WTC11 (cell line): Measurements from ENCODE around the gene PDPK1. TPM values are rescaled to one million over a fixed set of nuclear protein-coding genes. Genes with fewer than 3 reads are reported as not detected.

ENCODE experiments used
- ATAC-seq: fragments of 200-7000 bp; cut with Tn5 transposase; 2 replicates; pipeline ENCODE4 v1.10.0; 2021; ENCODE audit warnings: mild to moderate bottlenecking, moderate library complexity
- CTCF ChIA-PET: fragments of 300-600 bp; sonication (Branson Sonifier 250); formaldehyde crosslinking; loops from one replicate; lab custom pipeline; 2021; ENCODE audit warnings: antibody characterized with exemption; lab: Charles Lee
- POLR2A ChIA-PET: fragments of 350-600 bp; sonication (Branson Sonifier 250); formaldehyde crosslinking; loops from one replicate; lab custom pipeline; 2021; ENCODE audit warnings: antibody characterized with exemption; lab: Charles Lee
- DNase-seq: peaks from one replicate; pipeline ENCODE4 v3.0.0; 2021; ENCODE audit warnings: low spot score
- H3K27ac Mint-ChIP-seq: 2 replicates; pipeline ENCODE4 v1.8.0; 2021; ENCODE audit warnings: mixed read lengths
- H3K27me3 Mint-ChIP-seq: 2 replicates; pipeline ENCODE4 v1.8.0; 2021; ENCODE audit warnings: low read depth, mild to moderate bottlenecking, moderate library complexity, mixed read lengths
- H3K36me3 Mint-ChIP-seq: 2 replicates; pipeline ENCODE4 v1.8.0; 2021; ENCODE audit warnings: mixed read lengths
- H3K4me1 Mint-ChIP-seq: 2 replicates; pipeline ENCODE4 v1.8.0; 2022; ENCODE audit warnings: mixed read lengths
- H3K4me3 Mint-ChIP-seq: 2 replicates; pipeline ENCODE4 v1.8.0; 2021; ENCODE audit warnings: mild to moderate bottlenecking, moderate library complexity, mixed read lengths
- H3K9me3 Mint-ChIP-seq: 2 replicates; pipeline ENCODE4 v1.8.0; 2021; ENCODE audit warnings: mixed read lengths
- ATF2 ChIP-seq: sonication (generic); formaldehyde crosslinking; IDR thresholded peaks from 2 replicates; pipeline ENCODE4 v1.8.1; 2022; ENCODE audit warnings: low read depth, missing genetic modification reagents, borderline replicate concordance
- CBFB ChIP-seq: sonication (generic); formaldehyde crosslinking; IDR thresholded peaks from 2 replicates; pipeline ENCODE4 v1.8.1; 2022; ENCODE audit warnings: mild to moderate bottlenecking, low read depth, missing genetic modification reagents
- E2F5 ChIP-seq: sonication (generic); formaldehyde crosslinking; IDR thresholded peaks from 2 replicates; pipeline ENCODE4 v1.8.1; 2022; ENCODE audit warnings: mild to moderate bottlenecking, moderate library complexity, missing genetic modification reagents
- NR3C1 ChIP-seq: sonication (generic); formaldehyde crosslinking; conservative IDR thresholded peaks from 2 replicates; pipeline ENCODE4 v1.8.1; 2023; ENCODE audit warnings: low read depth, mild to moderate bottlenecking, missing genetic modification reagents
- SP1 ChIP-seq: sonication (generic); formaldehyde crosslinking; conservative IDR thresholded peaks from 2 replicates; pipeline ENCODE4 v1.8.1; 2022; ENCODE audit warnings: missing genetic modification reagents
- TP53 ChIP-seq: sonication (generic); formaldehyde crosslinking; IDR thresholded peaks from 2 replicates; pipeline ENCODE4 v1.8.1; 2023; ENCODE audit warnings: mild to moderate bottlenecking, missing genetic modification reagents
- USF2 ChIP-seq: sonication (generic); formaldehyde crosslinking; IDR thresholded peaks from 2 replicates; pipeline ENCODE4 v1.8.1; 2023; ENCODE audit warnings: mild to moderate bottlenecking, missing genetic modification reagents, moderate library complexity
- ZNF396 ChIP-seq: fragments of 250-450 bp; sonication (Bioruptor Pico); IDR thresholded peaks from 2 replicates; pipeline ENCODE4 v1.8.0; 2021; ENCODE audit warnings: mild to moderate bottlenecking, moderate library complexity, borderline replicate concordance
- ZNF425 ChIP-seq: fragments of 250-450 bp; sonication (Bioruptor Pico); conservative IDR thresholded peaks from 2 replicates; pipeline ENCODE4 v1.9.0; 2021; ENCODE audit warnings: mild to moderate bottlenecking
- ZSCAN18 ChIP-seq: fragments of 250-450 bp; sonication (Bioruptor Pico); IDR thresholded peaks from 2 replicates; pipeline ENCODE4 v2.1.2; 2022; ENCODE audit warnings: mild to moderate bottlenecking, moderate library complexity
- total RNA-seq: library from RNA; stranded (reverse); gene quantifications from 3 replicates; pipeline ENCODE4 v1.2.3, GENCODE V29; 2021

PDPK1 gene
- total RNA-seq, 1 experiment from 2014 or later, result 31.4 TPM

- no peak for TF ChIP-seq USF2
These were observed 21.2 kb upstream of the PDPK1 start (continued) for GRCh38 chr16:2516391-2517240.

- peaks cover 26% of the 10 kb centered on the region for H3K4me1 Mint-ChIP-seq
- H3K27ac Mint-ChIP-seq, result no peak overlapping the region
- DNase-seq (no peak), ATAC-seq (no peak)
- no peaks in the 10 kb centered on the region for H3K27me3 Mint-ChIP-seq
- H3K9me3 Mint-ChIP-seq, result no peaks in the 10 kb centered on the region
- TF ChIP-seq ZSCAN18 (CRISPR knock-in tag), result no peak
- no peak for TF ChIP-seq ZNF425
- no peak for TF ChIP-seq SP1 (CRISPR knock-in tag)
- no peak for TF ChIP-seq CBFB (CRISPR knock-in tag)
- TF ChIP-seq NR3C1 (CRISPR knock-in tag), result no peak
- no peak for TF ChIP-seq ZNF396 (CRISPR knock-in tag)
- TF ChIP-seq E2F5 (CRISPR knock-in tag), result no peak
- no peak for TF ChIP-seq ATF2 (CRISPR knock-in tag)
- H3K36me3 Mint-ChIP-seq, result no peaks in the 10 kb centered on the region; the same call in 1 of the 2 replicates
- ChIA-PET CTCF (interaction anchor here (1.1 kb wide), 1 partner anchor 323 kb away, joined by 4 read pairs; no protein-coding TSS in a partner anchor), POLR2A (interaction anchor here (3.7 kb wide), 1 partner anchor 13 kb away, joined by 17 read pairs; the partner anchor contains the start of gene CEMP1)
- H3K4me3 Mint-ChIP-seq, result no peak overlapping the region
These were observed 19.7 kb upstream of the PDPK1 start for GRCh38 chr16:2517954-2518605.

- ChIA-PET POLR2A (interaction anchor here (3.7 kb wide), 1 partner anchor 12 kb away, joined by 17 read pairs; the partner anchor contains the start of gene CEMP1), CTCF (interaction anchor here (0.7 to 1.8 kb wide), 6 partner anchors 8 to 324 kb away, joined by 3 to 13 read pairs (median 4); partner anchors contain the start of gene CEMP1)
- H3K36me3 Mint-ChIP-seq, result no peaks in the 10 kb centered on the region; the same call in 1 of the 2 replicates
- H3K9me3 Mint-ChIP-seq, result no peaks in the 10 kb centered on the region
- H3K4me3 Mint-ChIP-seq, result peak overlapping the region; percentile 62
- H3K27me3 Mint-ChIP-seq, result no peaks in the 10 kb centered on the region
- H3K4me1 Mint-ChIP-seq, result peaks cover 26% of the 10 kb centered on the region
- no peak for ATAC-seq
- TF ChIP-seq TP53, result no peak
- DNase-seq, result no peak
- H3K27ac Mint-ChIP-seq, result peak overlapping the region; percentile 97
These were observed 18.8 kb upstream of the PDPK1 start for GRCh38 chr16:2518823-2519710.
